Measurements from ENCODE around the gene KLHL29.

GRCh38 chr2:23342075-23342474, 42.9 kb upstream of the KLHL29 start:
- no peak for TF ChIP-seq CTCF (IDR thresholded peaks at IDR 0.05)
- TF ChIP-seq POLR2A (IDR thresholded peaks at IDR 0.05) = no peak

Measured in ovary (tissue), 3 donors.